ENCODE results near the gene CCNDBP1.

DNA sequence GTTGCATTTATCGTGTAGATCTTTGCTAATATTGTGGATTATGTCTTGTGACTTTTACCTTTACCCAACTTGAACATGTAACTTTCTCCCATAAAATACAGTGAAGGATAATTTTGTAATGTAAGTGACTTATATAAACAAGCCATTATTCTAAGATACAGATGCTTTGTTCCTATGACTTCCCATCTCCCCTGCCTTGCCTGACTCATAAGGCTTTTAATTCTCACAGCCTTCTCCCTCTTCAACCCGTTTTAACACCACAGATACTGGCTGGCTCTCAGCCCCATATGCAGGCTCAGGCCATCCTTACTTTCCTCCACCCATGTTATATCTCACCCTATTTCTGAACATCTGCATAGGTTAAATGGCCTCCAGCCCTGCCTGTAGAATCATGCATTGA, 4.1 kb downstream of the CCNDBP1 start:
- TF ChIP-seq, protein P1, sequence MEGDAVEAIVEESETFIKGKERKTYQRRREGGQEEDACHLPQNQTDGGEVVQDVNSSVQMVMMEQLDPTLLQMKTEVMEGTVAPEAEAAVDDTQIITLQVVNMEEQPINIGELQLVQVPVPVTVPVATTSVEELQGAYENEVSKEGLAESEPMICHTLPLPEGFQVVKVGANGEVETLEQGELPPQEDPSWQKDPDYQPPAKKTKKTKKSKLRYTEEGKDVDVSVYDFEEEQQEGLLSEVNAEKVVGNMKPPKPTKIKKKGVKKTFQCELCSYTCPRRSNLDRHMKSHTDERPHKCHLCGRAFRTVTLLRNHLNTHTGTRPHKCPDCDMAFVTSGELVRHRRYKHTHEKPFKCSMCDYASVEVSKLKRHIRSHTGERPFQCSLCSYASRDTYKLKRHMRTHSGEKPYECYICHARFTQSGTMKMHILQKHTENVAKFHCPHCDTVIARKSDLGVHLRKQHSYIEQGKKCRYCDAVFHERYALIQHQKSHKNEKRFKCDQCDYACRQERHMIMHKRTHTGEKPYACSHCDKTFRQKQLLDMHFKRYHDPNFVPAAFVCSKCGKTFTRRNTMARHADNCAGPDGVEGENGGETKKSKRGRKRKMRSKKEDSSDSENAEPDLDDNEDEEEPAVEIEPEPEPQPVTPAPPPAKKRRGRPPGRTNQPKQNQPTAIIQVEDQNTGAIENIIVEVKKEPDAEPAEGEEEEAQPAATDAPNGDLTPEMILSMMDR (IDR thresholded peaks at IDR 0.05 in 2 of 3, conservative IDR thresholded peaks at IDR 0.05 in 1 of 3; ENCODE audit: borderline replicate concordance in 1 of 3, insufficient read depth in 1 of 3, low read depth in 2 of 3, low read length in 2 of 3): no peak
- TF ChIP-seq EZH2phosphoT487 (IDR thresholded peaks at IDR 0.05; ENCODE audit: borderline replicate concordance) (no peak), POLR2AphosphoS5 (IDR thresholded peaks at IDR 0.05; ENCODE audit: low read depth, low read length) (no peak), RAD21 (IDR thresholded peaks at IDR 0.05; ENCODE audit: low read depth) (no peak), SIN3A (IDR thresholded peaks at IDR 0.05; ENCODE audit: low read depth) (no peak), POLR2A (IDR thresholded peaks at IDR 0.05; ENCODE audit: borderline replicate concordance, extremely low read depth, insufficient read depth, insufficient read length) (no peak), EZH2 (IDR thresholded peaks at IDR 0.05) (no peak)
- TF ChIP-seq, protein P2, sequence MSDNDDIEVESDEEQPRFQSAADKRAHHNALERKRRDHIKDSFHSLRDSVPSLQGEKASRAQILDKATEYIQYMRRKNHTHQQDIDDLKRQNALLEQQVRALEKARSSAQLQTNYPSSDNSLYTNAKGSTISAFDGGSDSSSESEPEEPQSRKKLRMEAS (IDR thresholded peaks at IDR 0.05): no peak
- TF ChIP-seq, protein P3, sequence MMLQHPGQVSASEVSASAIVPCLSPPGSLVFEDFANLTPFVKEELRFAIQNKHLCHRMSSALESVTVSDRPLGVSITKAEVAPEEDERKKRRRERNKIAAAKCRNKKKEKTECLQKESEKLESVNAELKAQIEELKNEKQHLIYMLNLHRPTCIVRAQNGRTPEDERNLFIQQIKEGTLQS (IDR thresholded peaks at IDR 0.05): no peak
- TF ChIP-seq, protein P4, sequence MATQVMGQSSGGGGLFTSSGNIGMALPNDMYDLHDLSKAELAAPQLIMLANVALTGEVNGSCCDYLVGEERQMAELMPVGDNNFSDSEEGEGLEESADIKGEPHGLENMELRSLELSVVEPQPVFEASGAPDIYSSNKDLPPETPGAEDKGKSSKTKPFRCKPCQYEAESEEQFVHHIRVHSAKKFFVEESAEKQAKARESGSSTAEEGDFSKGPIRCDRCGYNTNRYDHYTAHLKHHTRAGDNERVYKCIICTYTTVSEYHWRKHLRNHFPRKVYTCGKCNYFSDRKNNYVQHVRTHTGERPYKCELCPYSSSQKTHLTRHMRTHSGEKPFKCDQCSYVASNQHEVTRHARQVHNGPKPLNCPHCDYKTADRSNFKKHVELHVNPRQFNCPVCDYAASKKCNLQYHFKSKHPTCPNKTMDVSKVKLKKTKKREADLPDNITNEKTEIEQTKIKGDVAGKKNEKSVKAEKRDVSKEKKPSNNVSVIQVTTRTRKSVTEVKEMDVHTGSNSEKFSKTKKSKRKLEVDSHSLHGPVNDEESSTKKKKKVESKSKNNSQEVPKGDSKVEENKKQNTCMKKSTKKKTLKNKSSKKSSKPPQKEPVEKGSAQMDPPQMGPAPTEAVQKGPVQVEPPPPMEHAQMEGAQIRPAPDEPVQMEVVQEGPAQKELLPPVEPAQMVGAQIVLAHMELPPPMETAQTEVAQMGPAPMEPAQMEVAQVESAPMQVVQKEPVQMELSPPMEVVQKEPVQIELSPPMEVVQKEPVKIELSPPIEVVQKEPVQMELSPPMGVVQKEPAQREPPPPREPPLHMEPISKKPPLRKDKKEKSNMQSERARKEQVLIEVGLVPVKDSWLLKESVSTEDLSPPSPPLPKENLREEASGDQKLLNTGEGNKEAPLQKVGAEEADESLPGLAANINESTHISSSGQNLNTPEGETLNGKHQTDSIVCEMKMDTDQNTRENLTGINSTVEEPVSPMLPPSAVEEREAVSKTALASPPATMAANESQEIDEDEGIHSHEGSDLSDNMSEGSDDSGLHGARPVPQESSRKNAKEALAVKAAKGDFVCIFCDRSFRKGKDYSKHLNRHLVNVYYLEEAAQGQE (IDR thresholded peaks at IDR 0.05; ENCODE audit: low read depth): no peak
